SKM-1 (cell line): ENCODE measurements around the gene PGAP2.
A peak's percentile ranks its signal among the peaks of the same experiment; 100 is the strongest.
"Not testable (repeated sequence)": the region's sequence is repeated elsewhere in the genome, so short reads cannot be mapped to it uniquely, and the experiment has no call there.

Source experiments
- DNase-seq: peaks from one replicate; lab custom pipeline; 2025; ENCODE audit not compliant: unreplicated experiment; lab: John Stamatoyannopoulos, UW

Gene PGAP2

GRCh38 chr11:3803726-3804495 lies 4.4 kb upstream of the PGAP2 start:
- no peak for DNase-seq

- peak; percentile 34 for DNase-seq
Observed at GRCh38 chr11:3808861-3809623, 682 bp downstream of the PGAP2 start.

DNA sequence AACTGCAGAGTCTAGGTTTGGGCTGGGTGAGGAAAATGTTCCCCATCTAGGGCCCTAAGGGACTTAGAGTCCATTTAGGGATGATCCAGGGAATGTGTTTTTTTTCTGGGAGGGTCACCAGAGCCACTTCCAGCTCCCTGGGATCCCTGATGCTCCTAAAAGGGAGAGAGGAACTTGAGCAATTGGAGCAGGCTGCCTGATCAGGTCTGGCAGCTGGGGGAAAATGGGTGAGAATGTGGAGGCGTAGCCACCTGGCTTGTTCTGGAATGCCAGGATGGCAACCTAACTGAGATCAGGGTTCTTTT lies 1.2 kb downstream of the PGAP2 start:
- DNase-seq: no peak

DNA sequence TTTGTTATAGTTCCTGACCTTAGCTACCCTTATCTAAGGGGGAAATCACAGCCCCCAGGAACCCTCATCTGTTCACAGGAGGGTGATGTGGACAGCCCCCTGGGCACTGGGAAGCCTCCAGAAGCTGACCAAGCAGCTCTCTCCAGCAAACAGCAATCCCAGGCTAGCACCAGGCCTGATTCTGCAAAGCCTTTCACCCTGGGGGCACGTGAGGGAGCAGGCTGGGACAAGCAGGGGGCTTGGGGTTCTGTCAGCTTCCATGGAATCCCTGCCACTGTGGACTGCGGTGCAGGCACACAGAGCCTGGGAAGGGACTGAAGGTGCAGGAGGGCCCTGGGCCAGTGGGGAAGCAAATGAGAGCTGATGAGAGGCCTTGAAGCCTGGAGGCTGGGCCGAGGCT lies 2.1 kb downstream of the PGAP2 start:
- DNase-seq: no peak

DNA sequence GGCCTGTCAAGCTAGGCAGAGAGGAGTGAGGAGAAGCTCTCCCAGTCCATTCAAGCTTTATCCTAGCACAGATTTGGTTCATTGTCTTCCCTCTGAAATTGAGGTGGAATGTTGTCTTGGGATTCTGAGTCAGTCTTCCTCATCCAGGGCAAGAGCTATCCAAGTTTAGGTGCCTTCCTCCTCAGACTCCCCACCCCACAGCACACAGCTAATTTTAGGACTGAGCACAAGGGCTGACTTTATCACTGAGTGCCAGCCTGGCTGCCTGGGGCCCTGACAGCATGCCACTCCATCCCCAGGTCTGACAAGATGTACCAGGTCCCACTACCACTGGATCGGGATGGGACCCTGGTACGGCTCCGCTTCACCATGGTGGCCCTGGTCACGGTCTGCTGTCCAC lies 2.6 kb downstream of the PGAP2 start:
- no peak for DNase-seq

- DNase-seq: not testable (repeated sequence)
Observed at GRCh38 chr11:3814832-3815231, 6.5 kb downstream of the PGAP2 start.

DNA sequence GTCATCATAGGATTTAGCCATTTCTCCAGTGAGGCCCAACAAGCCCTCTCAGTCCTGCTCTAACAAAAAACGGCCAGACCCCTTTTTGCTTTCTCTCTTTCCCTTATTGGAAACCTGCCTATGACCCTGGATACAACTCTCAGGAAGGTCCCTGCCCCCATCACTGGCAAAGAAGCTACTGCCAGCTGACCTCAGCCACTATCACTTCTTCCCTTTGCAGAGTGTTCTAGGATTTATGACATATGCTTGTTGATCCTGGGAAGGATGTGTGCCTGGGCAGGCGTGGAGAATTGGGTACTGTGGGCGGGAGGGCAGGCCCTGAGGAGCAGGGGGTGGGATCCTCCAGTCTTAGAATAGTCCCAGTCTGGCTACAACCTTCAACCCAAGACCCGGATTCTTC lies 7.5 kb downstream of the PGAP2 start:
- DNase-seq: no peak

GRCh38 chr11:3816673-3817072 lies 8.3 kb downstream of the PGAP2 start:
- DNase-seq: no peak

- DNase-seq: no peak
Observed at GRCh38 chr11:3817181-3817800, 8.9 kb downstream of the PGAP2 start.

GRCh38 chr11:3820971-3821370 lies 12.6 kb downstream of the PGAP2 start:
- no peak for DNase-seq

- no peak for DNase-seq
Observed at GRCh38 chr11:3822312-3822711, 14.0 kb downstream of the PGAP2 start.

DNA sequence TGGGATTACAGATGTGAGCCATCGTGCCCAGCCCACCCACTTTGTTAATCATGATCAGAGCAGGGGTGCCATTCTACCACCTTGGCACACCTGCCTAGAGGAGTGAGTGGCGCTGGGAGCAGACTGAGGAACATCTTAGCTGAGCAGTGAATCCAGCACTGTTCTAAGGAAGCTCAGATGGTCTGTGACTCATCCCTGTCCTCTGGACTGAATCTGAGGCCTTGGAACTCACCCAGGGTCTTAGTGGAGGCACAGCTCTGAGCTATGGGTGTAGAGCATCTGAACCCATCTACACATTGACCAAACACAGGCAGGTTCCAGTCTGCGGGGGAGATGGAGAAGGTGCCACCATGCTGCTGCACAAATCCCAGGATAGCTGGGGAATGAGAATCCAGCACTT lies 14.9 kb downstream of the PGAP2 start:
- DNase-seq: no peak

GRCh38 chr11:3823762-3824506 lies 15.6 kb downstream of the PGAP2 start:
- DNase-seq: no peak

GRCh38 chr11:3824714-3825472 lies 16.5 kb downstream of the PGAP2 start:
- DNase-seq: peak; percentile 78

DNA sequence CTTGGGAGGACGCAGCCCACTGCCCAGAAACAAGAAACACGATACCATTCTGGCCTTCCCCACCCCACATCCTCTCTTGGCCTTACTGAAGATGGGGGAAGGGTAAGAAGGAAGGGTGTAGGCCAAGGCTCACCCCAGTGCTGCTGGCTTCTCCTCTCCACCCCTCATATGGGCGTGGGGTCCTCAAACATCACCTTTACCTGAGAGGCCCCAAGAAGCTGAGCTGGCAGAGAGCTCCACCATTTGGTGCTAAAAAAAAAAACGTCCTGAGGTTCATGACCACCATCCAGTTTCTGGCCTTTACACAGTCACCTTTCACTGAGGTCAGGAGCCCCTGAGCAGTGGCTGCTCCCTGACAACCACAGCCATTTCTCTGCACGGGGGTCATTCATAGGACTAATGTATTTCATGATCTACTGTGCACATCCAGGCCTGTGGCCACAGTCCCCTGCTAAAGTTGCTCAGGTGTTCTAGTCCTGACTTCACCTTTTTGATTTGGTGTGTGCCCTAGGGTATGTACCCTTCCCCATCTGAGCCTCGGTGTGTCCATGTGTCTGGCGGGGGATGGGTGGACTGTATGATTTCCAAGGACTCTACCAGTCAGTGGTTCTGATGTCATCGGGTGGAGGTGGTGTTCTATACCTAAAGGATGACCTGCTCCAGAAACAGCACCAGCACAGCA lies 17.3 kb downstream of the PGAP2 start:
- no peak for DNase-seq

- DNase-seq: no peak
Observed at GRCh38 chr11:3826721-3827120, 18.4 kb downstream of the PGAP2 start.

GRCh38 chr11:3827434-3828186 lies 19.2 kb downstream of the PGAP2 start:
- DNase-seq: no peak

- no peak for DNase-seq
Observed at GRCh38 chr11:3830088-3830487, 21.7 kb downstream of the PGAP2 start.

DNA sequence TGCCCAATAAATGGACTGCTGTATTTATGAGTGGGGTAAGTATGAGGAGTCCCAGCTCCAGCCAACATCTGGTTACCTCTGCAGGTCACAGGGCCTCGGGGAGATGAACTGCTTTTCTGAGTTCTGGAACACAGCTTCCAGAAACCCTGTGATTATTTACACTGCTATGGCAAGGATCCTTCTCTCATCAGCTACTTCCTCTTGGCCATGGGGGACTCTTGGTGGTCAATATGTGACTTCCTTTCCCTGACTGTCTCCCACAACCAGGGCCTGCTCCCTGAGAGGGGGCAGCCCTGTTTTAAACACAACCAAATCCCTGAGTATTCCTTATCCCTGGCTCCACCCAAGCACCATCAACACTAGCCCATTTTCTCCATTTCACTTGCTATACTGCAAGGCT lies 22.4 kb downstream of the PGAP2 start:
- peak; percentile 32 for DNase-seq
